GM18519 (cell line): ENCODE data around the gene ROPN1B.

Experiments used
- ATAC-seq: cut with Tn5 transposase; IDR thresholded peaks from one replicate; pipeline ENCODE4 v1.9.1; 2021; ENCODE audit warnings: mild to moderate bottlenecking, moderate library complexity; ENCODE audit not compliant: unreplicated experiment, low FRiP score

ROPN1B gene

DNA sequence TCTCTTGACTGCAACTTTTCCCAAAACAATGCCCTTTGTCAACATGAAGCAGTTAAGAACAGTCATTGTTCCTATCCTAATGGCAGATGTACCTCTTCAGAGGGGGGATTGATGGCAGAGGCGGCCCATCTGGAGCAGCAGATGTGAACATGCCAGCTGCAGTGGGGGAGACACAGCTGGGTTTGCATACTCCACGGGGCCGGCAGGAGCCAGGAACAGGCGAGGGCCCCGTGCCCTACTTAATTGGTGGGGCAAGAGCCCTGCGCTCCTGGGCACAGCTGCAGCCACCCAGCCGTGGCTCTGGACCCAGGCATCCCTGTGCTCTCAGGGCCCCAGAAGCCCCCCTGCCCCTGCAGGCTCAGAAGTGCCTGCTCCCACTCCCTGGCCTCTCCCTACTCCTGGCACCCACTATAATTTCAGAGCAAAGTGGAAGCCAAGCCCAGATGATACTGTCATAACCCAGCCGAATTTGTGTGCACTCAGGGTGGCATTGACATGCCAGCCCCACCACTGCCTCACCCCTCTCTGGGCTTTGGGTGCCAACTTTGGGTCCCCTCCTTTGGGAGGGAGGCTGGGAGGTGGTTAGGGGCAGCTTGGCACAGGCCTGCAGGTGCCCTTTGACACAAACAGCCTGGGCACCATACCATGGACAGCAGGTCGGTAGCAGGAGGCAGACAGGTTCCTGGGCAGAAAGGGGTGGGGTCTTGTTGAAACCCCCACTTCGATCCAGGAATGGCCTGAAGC lies 34.6 kb downstream of the ROPN1B start:
- ATAC-seq, result no peak

DNA sequence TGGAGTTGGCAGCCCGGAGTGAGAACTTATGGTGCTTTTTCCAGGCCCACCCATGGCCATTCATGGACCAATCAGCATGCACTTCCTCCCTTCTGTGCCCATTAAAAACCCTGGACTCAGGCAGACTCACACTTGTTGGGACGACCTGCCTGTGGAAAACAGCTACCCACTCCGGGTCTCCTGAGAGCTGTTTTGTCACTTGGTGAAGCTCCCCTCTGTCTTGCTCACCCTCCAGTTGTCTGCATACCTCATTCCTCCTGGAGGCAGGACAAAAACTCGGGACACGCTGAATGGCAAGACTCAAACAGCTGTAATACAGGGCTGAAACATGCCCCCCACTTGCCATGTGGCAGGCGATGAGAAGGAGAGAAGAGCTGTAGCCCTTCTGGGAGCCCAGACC lies 35.2 kb downstream of the ROPN1B start:
- ATAC-seq, result no peak

DNA sequence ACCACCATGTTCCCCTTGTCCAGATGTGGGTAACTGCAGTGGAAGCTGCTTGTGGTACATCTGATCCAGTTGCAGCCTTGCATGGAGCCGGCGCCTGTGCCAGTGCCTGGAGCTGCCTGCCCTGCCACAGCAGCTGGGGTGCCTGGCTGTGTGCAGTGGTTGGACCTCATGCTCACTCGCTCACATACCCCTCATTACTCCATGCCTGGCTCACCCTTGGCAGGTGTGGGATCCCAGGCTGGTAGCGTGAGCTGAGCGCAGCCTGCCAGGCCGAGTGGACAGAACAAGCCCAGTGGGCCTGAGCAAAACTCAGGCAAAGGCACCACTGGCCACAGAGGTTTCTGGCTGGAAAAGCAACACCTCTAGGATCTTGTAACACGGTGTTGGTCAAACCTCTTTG lies 35.7 kb downstream of the ROPN1B start:
- no peak for ATAC-seq

DNA sequence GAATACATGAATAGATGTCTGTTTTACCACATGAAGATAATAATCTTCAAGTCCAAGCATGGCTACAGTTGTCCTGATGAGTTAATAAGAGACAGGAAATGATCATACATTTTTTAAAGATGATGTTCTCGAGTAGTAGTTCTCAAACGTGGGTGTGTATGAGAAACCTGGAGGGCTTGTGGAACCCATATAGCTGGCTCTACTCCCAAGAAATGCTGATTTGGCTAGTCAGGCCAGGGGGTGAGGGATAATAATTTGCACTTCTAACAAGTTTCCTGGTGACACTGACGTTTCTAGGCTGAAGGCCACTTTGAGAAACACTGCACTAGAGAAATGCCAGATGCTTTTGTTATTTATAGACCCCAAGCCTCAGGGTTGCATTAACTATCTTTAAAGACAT lies 37.0 kb downstream of the ROPN1B start:
- ATAC-seq, result no peak

DNA sequence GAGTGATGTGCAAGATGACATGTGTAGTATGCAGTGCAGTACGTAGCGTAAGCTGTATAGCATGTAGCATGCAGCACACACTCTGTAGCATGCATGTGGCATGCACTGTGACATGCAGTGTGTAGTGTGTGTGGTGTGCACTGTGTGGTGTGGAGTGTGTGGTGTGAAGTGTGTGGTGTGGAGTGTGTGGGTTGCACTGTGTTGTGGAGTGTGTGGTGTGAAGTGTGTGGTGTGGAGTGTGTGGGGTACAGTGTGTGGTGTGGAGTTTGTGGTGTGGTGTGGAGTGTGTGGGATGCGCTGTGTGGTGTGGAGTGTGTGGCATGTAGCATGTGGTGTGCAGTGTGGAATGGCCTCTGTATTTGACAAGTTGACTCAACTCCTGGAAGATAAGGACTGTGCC lies 39.2 kb downstream of the ROPN1B start:
- ATAC-seq, result no peak

DNA sequence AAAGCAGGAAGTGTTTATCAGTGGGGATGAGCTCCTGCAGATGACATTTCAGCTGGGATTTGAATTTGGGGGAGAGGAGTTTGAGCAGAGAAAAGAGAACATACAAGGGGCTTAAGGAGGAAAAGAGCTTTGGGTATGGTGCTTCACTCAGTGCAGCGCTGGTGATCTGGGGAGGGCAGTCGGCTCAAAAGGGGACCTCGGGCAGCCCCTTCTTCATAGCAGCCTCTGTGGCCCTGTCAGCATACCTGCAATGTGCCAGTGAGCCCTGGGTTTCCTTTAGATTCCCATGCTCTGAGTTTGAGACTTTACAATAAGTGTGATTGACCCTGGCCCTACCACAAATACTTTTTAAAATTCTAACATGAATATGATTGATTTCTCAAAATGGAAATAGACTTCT lies 40.2 kb downstream of the ROPN1B start:
- ATAC-seq, result no peak

DNA sequence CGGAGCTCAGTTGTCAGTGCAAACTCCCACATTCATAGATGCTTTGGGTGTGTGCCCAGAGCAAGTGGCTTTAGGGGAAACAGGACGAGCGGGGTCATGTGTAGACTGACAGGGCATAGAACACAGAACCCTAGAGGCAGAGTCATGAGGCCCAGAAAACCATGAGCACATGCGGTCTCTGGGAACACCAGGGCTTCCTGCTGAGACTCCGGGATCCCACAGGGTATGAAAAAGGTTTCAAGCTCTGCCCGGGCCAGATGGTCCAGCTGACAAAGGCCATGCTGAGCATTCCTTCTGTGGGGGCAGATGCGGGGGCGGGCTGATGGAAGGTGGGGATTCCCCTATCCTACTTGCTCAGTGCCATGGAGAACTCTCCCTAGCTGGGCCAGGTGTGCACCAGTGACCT lies 44.8 kb downstream of the ROPN1B start:
- no peak for ATAC-seq

DNA sequence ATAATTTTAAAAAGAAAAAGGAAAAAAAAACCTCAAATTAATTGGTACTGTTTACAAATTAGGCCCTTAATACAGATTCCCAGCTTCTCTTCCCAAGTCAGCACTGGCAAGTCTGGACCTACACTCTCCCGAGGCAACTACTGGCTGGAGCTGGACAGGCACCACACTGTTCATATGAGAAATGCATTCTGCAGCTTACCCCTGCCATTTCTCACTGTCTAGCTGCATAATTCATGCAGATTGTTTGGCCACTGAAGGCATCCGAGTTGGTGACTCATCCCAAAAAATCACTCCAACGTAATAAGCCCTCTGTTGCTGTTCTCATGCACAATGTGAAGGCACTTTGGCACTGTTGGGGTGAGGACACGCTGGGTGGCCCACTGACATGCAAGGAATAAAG lies 45.3 kb downstream of the ROPN1B start:
- ATAC-seq, result no peak

DNA sequence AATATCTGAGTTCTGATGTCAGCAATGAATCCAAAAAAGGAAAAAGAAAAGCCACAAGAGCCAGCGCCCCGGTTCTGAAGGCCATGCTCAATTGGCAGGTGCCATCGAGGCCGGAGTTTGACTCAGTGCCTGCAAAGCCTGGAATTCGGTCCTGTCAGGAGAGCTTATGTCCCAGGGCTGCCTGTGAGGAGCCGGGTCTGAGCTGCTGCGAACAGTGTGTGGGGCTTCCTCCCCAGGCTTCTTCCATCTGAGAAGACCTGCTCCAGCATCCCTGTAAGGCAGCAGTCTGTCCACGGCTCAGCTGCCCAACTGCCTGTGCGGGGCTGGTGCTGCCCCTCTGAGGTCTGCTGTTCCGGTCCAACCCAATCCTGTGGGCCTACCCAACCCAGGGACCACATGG lies 46.1 kb downstream of the ROPN1B start:
- ATAC-seq, result no peak

DNA sequence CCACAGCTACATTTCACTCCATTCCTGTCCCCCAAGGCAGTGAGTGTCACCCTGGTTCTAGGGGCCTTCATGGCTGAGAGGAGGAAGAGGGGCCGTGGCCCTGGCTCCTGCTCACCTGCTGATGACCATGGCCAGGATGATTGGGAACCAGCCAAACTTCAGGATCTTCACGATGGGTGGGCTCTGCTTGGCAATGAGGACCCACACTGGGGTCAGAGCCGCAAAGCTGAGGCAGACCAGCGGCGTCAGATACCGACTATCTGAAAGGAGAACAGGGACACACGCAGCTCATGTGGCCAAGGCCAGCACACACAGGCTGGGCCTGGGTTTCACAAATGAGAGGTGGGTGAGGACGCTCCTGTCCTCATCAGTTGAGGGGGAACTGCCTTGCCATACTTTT lies 47.6 kb downstream of the ROPN1B start:
- no peak for ATAC-seq

DNA sequence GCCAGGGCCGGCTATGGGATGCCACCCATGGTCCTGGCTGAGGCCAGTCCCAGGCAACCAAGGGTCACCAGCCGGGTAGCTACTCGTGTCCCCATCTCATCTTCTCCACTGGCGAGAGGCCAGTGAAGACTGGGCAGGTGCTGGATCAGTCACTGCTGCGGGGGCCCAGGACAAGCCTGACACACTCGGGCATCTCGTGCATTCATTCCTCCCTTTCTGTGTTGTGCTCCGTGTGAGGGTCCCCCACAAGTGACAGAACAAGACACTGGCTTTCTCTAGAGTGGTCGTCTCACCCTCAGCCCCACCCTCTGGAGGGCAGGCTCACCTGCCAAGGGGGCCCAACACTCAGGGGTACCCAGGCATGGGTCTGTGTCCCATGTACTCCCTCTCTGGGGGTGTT lies 48.4 kb downstream of the ROPN1B start:
- ATAC-seq, result no peak

DNA sequence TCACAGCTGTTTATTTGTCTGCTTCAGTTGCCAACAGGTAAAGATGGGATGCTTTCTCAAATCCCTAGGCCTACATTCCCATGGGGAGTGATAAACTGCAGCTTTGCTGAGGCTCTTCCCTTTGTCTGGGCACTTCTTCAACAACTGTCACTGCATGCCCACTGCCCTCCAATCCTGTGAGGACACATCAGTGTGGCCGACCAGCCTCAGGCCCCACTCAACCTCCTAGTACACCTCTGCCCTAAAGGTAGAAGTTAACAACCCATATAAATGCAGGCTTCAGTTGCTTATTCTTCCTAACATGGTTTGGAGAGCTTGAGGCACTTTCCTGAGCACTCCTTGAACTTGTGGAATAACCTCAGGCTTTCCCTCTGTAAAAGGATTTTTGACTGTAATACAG lies 49.6 kb downstream of the ROPN1B start:
- ATAC-seq, result no peak

DNA sequence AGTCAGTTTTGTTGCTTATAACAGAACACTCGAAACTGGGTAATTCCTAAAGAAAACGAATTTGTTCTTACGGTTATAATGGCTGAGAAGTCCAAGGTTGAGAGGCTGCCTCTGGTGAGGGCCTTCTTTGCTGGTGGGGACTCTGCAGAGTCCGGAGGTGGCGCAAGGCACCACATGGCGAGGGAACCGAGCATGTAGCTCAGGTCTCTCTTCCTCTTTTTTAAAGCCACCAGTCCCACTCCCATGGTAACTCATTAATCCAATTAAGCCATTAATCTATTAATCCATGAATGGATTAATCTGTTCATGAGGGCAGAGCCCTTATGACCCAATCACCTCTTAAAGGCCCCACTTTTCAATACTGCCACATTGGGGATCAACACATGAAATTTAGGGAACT lies 50.0 kb downstream of the ROPN1B start:
- no peak for ATAC-seq

DNA sequence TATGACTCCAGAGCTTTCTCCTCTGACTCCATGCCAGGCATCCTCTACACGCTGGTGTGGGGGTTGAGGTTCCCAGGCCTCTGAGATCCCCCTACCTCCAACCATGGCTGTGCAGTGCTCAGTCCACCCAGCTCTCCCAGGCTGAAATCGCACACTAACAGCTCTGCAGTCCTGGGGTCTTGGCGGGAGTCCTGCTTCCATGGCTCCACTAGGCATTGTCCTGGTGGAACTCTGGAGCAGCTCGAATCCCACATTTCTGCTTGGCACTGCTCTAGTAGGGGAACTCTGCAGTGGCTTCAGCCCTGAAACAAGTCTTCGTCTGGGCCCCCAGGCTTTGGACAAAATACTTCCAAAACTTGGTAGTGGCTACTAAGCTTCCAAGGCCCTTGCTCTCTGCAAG lies 50.7 kb downstream of the ROPN1B start:
- ATAC-seq, result no peak

DNA sequence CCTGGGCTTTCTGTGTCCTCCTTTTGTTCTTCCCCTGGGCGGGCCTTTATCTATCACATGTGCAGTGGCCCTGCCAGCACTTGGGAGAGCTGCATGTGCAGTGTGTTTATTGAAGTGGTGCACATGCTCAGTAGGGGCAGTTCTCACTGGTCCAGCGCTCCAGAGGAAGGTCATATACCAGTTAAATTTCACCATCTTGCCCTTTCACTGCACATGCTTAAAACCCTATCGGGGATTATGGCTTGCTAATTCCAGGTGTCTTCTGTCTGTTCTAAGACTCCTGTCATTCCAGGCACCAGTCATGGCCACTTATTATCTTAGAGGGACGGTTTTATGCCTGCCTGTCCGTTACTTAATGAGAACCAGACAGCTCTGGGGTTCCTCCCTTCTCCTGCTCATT lies 52.2 kb downstream of the ROPN1B start:
- ATAC-seq, result no peak

DNA sequence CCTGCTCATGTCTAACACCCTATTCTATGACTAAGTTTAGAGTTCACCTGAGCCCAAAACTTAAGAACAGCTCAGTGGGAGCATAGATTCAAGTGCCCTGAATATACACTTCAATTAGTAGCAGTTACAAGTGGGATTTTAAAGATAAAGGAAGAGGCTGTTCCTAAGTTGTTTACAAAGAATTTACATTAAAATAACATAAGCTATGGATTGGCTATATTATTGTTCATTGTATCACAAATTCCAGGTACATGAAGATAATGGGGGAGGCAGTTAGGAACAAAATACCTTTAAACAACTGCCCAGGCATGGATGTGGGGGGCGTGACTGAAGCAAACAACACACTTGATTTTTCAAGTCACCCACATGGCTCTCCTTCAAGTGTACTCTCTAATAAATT lies 52.7 kb downstream of the ROPN1B start:
- ATAC-seq, result no peak

DNA sequence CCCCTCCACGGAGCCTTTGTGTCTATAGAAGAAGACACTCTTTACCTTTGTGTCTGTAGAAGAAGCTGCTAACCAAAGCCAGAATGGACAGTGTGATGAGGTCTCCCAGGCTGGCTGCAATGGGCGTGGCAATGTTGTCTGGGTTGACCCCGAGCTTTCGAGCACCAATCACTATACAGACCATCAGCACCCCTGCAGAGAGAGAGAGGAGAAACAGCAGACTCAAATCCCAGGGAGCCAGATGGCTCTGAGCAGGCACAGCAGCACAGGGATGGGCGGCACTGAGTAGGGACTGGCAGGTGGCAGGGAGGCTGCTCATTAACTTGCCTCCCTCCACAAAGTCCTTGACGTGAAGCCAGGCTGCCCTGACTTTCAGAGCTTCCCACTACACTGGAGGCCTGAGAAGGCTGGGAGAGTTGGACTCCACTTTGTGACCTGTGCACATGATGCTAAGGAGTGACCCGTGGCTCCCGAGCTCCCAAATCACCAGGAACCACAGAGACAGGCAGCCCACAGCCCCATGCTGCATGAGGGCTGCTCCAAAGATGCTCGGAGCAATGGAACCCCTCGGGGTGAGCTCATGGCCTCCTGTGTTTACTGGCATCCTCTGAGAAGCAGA lies 53.9 kb downstream of the ROPN1B start:
- ATAC-seq, result no peak

DNA sequence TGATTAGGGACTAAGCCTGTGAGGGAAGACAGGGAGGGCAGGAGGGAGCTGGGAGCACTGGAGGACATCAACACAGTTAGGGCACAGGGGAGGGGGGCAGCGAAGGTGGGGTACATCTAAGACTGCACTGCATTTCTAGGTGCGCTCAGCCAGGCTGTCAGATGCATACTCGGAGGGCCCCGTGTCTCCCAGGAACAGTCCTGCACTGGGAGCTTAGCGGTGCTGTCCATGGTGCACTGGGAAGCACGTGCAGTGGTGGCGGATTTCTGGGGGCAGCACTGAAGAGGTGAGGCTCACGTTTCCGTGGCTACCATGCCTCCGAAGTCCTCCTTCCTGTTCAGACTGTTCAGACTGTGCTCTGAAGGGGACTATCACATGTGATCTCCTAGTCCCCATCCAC lies 54.4 kb downstream of the ROPN1B start:
- no peak for ATAC-seq

DNA sequence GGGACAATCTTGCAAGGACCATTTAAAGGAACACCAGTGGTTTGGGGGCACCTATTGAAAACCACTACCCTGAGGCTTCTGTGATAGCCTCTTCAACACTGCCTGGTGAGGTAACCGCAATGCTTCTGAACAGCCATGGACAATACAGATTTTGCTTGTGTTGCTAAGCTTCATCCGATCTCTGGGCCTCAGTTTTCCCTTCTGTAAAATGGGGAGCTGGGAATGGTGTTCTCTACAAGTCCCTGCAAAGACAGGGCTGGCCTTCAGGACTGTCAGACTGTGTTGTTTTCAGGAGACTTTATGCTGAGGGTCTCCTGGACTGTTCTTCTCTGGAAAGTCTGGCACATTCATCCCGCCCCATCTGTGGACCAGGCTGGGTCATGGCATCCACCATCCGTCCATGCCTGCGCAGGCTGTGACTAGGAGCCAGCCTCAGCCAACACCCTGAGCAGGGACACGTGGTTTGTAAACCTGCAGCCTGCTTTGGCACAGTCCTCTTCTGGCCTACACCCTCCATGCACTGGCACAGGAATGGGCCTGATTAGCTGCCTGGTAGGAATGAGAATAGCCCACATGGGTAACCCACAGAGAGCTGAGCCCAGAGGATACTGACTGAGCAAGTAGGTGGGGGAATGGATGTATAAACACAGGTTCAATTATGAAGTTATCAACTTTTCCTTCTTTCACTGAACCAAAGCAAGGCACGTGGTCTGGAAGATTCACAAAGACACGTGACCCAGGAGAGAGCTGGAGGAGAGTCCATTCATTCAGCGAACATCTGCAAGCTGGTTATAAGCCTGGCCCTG lies 55.3 kb downstream of the ROPN1B start:
- no peak for ATAC-seq

DNA sequence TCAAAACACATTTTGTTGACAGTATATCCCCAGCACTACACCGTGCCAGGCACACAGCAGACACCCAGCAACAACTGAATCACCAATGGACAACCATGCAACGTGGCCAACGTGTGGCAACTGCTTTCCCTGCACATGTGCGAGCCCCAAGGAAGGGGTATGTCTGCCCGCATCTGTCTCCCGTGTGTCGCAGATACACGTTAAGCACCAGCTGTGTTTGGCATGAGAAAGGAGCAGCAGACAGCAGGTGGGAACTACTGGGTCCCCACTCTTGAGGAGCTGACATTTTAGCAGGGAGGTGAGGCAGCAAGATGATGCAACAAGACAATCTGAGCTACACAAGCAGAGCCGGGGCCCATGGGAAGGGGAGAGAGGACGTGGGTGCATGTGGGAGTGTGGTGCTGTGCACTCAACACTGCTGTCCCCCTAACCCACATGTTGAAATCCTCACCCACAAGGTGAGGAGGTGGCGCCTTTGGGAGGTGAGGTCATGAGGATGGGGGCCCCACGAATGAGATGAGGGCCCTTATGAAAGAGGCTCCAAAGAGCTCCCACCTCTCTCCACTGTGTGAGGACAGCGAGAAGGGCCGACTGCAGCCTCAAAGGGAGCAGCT lies 56.2 kb downstream of the ROPN1B start:
- no peak for ATAC-seq

DNA sequence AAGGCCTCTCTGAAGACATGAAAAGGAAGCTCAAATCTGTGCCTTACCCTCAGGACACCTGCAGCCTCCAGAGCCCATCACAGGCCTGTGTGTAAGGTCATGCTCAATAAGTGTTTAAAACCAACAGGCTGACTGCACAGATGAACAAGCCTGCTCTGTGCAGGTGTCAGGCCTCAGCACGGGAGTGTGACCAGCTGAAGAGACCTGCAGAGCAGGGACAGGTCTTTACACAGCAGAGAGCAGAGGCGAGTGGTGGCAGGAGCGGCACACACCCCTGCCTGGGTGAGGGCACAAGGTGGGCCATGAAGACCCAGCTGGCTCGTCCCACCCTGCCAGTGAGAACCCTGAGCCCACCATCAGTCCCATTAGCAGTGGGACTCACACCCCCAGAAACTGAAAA lies 56.9 kb downstream of the ROPN1B start:
- ATAC-seq, result no peak
